VCaP (cell line): Measurements from ENCODE around the gene PRX.

Experiments used
- H3K27ac ChIP-seq: fragments of 450-650 bp; 2 replicates; pipeline ENCODE4 v1.5.1; 2017
- CTCF ChIP-seq: fragments of 450-650 bp; conservative IDR thresholded peaks from 2 replicates; pipeline ENCODE4 v1.5.1; 2017; ENCODE audit warnings: mild to moderate bottlenecking, moderate library complexity

PRX gene, protein sequence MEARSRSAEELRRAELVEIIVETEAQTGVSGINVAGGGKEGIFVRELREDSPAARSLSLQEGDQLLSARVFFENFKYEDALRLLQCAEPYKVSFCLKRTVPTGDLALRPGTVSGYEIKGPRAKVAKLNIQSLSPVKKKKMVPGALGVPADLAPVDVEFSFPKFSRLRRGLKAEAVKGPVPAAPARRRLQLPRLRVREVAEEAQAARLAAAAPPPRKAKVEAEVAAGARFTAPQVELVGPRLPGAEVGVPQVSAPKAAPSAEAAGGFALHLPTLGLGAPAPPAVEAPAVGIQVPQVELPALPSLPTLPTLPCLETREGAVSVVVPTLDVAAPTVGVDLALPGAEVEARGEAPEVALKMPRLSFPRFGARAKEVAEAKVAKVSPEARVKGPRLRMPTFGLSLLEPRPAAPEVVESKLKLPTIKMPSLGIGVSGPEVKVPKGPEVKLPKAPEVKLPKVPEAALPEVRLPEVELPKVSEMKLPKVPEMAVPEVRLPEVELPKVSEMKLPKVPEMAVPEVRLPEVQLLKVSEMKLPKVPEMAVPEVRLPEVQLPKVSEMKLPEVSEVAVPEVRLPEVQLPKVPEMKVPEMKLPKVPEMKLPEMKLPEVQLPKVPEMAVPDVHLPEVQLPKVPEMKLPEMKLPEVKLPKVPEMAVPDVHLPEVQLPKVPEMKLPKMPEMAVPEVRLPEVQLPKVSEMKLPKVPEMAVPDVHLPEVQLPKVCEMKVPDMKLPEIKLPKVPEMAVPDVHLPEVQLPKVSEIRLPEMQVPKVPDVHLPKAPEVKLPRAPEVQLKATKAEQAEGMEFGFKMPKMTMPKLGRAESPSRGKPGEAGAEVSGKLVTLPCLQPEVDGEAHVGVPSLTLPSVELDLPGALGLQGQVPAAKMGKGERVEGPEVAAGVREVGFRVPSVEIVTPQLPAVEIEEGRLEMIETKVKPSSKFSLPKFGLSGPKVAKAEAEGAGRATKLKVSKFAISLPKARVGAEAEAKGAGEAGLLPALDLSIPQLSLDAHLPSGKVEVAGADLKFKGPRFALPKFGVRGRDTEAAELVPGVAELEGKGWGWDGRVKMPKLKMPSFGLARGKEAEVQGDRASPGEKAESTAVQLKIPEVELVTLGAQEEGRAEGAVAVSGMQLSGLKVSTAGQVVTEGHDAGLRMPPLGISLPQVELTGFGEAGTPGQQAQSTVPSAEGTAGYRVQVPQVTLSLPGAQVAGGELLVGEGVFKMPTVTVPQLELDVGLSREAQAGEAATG (N-terminal part only)

DNA sequence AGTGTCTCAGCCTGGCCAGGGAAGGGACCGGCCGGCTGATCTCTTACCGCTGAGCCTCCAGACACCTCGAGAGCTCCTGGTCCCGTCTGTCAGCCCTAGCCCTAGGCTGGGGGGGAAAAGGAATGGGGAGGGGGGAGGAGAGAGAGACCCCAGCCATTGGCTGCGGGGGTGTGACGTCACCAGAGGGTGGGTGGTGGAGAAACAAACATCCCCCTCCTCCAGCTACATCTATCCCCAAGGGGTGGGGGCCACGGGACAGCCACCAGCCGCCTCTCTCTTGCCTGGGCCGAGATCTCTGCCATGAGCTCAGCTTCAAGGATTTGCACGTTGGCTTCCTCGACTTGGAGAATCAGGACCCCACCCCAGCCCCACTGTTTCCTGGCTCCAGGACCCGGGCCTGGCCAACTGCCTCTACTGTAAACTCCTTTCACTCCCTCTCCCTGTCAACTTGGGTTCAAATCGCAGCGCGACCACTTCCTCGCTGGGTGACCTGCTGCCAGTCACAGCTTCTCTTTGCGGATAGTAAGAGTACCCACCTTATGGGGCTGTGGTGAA, at the start of gene PRX:
Gene PRX (minus strand): TSS at position 88 of the 555 bp plus-strand sequence. CDS start 5,446 bp downstream, outside the sequence.
- H3K27ac ChIP-seq: no peak within 1 kb of the TSS
- no peak for TF ChIP-seq CTCF

DNA sequence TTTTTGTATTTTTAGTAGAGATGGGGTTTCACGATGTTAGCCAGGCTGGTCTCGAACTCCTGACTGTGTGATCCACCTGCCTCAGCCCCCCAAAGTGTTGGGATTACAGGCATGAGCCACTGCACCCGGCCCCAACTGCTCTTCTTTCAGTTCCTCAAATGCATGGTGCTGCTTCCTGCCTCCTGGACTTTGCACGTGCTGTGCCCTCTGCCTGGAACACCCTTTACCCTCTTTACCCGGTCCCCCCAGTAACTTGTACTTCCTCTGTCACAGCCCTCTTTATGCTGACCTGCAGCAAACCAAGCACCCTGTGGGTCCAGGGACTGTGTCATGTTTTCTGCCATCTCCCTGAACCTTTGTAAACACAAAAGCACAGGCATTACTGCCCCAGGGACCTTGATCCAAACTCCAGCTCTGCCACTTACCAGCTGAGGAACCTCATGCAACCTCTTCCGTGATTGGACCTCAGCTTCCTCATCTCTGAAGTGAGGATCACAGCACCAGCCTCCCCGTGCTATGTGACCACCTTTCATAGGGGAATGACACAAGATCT, 48.6 kb upstream of the PRX start:
- no peak for TF ChIP-seq CTCF
- H3K27ac ChIP-seq: peak overlapping the region; percentile 59

- H3K27ac ChIP-seq: no peak overlapping the region
- no peak for TF ChIP-seq CTCF
Observed at GRCh38 chr19:40460185-40460584, 47.0 kb upstream of the PRX start.

DNA sequence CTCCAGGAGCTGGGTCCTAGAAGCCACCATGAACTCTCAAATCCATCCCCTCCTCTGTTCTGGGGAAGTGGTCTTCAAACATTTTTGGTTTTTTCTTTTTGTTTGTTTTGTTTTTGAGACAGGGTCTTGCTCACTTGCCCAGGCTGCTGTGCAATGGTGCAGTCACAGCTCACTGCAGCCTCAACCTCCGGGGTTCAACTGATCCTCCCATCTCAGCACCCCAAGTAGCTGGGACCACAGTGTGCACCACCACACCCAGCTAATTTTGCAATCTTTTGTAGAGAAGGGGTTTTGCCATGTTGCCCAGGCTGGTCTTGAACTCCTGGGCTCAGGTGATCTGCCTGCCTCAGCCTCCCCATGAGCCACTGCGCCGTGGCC, 45.4 kb upstream of the PRX start:
- TF ChIP-seq CTCF: no peak
- H3K27ac ChIP-seq: no peak overlapping the region

- H3K27ac ChIP-seq: no peak overlapping the region
- TF ChIP-seq CTCF: no peak
Observed at GRCh38 chr19:40457953-40458596, 44.9 kb upstream of the PRX start.

DNA sequence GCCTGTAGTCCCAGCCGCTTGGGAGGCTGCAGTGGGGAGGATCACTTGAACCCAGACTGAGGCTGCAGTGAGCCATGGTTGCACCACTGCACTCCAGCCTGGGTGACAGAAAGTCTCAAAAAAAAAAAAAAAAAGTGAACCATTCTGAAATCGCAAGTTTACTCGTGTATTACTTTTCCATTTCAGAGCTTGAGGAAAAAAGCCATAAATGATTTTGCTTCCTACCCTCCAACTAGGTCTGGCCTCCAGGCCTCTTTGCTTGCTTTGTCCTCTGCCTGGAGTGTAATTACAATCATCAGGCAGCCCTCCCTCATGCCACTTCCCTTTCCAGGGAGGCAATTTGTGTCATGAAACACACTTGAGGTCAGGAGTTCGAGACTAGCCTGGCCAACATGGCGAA, 43.9 kb upstream of the PRX start:
- TF ChIP-seq CTCF: no peak
- no peak overlapping the region for H3K27ac ChIP-seq

GRCh38 chr19:40453943-40454342, 40.8 kb upstream of the PRX start:
- H3K27ac ChIP-seq: peak overlapping the region; percentile 53
